SKM-1 (cell line): Measurements from ENCODE around the gene RSPH3.

ENCODE experiments used
- DNase-seq: peaks from one replicate; lab custom pipeline; 2025; ENCODE audit not compliant: unreplicated experiment; lab: John Stamatoyannopoulos, UW

Gene RSPH3

DNA sequence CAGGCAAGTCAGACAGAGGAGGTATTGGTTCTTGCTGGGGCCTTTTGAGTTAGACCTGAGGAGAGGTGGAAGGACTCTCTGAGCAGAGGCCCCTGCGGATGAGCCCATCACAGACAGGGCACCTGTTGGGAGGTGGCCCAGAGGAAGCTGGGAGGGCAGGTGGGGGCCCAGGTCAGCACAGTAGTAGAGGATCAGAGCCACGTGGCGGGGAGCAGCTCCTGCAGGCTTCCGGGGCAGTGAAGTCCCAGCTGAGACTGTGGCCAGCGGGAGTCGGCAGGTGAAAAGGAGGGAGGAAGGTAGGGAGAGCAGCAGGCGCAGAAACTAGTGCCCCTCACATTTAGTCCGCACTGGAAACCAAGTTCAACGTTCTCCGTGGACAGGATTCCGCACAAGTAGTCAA is 61.8 kb downstream of the RSPH3 start:
- DNase-seq, result no peak

DNA sequence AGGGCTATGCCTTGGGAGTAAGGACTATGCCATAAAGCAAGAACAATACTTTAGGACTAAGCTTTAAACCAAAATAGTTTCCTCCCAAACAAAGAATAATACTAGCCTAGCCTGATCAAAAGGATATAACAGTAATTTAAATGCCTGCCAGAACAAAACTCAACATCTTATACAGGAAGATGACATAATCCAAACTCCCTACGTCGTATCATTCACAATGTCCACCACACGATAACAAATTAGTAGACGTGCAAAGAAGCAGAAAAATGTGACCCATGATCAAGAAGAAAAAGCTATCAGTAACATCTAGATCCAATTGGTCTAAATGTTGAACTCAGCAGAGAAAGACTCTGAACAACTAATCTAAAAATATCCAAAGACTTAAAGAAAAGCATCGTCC is 65.8 kb downstream of the RSPH3 start:
- DNase-seq, result no peak

DNA sequence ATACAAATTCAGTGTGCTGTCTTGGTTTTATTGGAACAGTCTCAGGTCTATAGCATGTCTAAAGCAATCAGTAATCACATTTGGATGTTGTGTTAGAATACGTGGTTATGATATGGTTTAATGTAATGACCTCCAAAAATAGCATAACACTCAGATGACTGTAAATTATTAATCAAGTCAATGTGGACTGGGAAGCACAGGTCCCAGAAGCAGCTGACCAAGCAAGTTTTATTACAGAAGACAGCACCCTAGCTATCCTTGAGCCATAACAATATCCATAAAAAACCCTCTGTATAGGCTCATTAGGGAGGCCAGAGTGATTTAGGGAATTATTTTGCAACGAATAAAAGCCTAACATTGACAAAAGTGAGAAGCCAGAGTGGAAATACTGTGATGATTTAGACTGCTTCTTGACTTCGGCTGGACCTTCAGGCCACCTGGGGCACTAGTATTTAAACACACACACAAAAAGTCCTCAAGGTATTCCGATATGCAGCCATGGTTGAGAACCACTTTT is 66.9 kb downstream of the RSPH3 start:
- DNase-seq, result no peak

DNA sequence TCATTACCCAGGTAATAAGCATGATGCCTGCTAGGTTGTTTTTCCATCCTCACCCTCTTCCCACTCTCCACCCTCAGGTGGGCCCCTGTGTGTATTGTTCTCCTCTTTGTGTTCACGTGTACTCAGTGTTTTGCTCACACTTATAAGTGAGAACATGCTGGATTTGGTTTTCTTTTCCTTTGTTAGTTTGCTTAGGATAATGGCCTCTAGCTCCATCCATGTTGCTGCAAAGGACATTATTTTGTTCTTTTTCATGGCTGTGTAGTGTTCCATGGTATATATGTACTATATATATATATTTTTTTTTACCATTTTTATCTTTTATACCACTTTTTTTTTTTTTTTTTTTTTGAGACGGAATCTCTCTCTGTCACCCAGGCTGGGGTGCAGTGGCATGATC is 71.9 kb downstream of the RSPH3 start:
- DNase-seq, result no peak

DNA sequence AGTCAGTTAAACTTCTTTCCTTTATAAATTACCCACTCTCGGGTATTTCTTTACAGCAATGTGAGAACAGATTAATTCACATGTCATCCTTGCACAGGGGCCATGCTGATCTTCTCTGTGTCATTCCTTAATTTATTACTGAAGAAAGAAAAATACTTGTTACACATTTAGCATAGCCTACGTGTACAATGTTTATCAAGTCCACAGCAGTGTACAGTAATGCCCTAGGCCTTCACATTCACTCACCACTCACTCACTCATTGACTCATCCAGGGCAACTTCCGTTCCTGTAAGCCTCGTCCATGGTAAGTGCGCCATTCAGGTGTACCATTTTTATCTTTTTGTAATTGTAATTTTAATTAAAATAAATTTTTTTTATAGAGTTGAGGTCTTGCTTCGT is 73.6 kb downstream of the RSPH3 start:
- no peak for DNase-seq

DNA sequence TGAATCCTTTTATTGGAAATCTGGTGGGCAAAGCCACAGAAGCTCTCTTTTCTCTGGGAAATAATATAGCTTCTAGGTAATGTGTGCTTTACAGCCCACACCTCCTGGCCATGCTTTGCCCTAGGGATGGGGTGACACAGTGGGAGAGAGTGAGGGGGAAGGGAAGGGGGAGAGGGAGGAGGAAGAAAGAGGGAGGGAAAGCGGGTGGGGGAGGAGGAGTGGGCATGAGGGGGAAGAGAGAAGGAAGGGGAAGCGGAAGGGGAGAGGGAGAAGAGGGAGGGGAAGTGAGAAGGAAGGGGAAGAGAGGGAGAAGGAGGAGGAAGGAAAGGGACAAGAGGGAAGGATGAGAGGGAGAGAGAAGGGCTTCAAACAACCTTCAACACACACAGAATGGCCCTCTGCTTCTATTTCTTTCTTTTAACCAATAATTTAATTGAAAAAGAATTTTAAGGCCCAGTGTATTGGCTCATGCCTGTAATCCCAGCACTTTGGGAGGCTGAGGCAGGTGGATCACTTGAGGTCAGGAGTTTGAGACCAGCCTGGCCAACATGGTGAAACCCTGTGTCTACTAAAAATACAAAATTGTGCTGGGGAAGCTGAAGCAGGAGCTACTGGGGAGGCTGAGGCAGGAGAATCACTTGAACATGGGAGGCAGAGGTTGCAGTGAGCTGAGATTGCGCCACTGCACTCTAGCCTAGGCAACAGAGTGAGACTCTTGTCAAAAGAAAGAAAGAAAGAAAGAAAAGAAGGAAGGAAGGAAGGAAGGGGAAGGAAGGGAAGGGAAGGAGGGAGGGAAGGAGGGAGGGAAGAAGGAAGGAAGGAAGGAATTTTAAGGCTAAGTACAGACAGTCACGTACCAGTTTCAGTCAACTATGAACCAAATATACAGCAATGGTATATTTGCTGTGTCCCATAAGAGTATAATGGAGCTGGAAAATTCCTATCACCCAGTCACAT is 75.2 kb downstream of the RSPH3 start:
- DNase-seq, result no peak

DNA sequence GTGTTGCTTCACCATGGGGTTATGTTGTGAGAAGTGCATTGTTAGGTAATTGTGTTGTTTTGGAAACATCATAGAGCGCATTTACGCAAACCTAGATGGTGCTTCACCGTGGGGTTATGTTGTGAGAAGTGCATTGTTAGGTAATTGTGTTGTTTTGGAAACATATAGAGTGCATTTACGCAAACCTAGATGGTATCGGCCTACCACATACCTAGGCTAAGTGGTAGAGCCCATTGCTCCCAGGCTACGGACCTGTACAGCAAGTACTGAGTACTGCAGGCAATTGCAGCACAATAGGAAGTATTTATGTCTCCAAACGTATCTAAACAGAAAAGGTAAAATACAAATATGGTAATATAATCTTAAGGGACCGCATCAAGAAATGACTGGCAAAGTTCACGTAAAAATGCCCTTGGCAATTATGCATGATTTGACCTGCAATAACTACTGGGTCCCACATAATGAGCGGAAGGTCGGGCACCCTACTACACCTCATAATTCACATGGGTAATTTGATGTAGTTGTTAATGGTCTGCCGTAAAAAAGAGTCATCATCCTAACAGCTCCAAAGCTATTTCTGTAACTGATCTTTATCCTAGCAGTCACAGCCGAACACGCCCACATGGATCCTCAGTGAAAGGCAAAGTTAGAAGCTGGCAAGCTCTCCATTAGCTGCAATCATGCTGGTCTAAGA is 76.0 kb downstream of the RSPH3 start:
- no peak for DNase-seq
